ENCODE results near the gene CUEDC2.

The CUEDC2 gene

DNA sequence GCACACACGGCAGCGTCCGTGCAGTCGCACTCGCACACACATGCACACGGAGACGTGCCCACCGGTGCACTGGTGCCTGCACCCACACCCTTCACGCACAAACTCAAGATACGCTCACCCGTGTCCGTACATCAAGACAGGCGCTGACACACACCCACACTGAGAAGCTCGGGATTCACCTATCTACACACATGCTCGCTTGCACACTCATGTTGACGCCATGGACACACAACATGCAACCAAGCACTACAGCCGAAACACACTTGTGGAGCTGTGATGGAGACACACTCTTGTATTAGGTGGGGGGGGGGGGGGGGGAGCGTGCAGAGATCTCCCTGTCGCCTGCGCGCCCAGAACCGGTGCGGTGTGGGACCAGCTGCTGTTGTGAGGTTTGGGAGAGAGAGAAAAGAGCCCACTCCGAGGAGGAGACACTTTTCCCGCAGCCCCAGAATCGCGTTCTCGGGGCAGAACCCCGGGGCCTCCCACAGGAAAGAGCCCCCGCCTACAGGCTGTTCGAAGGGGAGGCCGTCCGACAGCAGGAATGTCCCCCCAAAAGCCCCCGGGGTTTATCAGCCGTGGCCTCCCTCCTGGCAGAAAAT is 37.5 kb downstream of the CUEDC2 start:
- peak; percentile 50 for DNase-seq

DNA sequence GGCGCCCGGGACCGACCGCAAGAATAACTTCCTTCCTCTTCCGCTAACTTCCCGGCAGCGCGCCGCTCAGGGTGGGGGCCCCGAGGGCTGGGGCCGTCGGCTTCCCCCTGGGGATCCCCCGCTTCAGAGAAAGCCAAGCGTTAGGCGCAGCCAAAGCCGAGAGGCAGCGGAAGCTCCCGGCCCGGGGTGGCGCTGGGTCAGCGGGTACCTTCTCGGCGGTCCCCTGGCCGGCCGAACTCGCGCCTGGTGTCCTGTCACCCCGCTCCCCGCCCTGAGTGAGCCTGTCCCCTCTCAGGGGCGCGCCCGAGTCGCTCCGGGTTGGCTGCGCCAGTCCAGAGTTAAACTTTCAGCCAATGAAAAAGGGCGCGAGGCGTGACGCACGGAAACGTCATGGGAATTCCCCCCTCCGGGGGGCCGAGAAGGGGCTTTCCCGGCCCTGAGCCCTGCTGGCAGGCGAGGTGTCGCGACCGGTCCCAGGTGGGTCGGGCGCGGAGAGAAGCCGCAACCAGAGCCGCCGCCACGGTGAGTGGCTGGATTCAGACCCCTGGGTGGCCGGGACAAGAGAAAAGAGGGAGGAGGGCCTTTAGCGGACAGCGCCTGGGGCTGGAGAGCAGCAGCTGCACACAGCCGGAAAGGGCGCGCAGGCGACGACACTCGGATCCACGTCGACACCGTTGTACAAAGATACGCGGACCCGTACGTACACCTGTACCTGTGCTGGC is 38.1 kb downstream of the CUEDC2 start:
- DNase-seq, result peak; percentile 85

DNA sequence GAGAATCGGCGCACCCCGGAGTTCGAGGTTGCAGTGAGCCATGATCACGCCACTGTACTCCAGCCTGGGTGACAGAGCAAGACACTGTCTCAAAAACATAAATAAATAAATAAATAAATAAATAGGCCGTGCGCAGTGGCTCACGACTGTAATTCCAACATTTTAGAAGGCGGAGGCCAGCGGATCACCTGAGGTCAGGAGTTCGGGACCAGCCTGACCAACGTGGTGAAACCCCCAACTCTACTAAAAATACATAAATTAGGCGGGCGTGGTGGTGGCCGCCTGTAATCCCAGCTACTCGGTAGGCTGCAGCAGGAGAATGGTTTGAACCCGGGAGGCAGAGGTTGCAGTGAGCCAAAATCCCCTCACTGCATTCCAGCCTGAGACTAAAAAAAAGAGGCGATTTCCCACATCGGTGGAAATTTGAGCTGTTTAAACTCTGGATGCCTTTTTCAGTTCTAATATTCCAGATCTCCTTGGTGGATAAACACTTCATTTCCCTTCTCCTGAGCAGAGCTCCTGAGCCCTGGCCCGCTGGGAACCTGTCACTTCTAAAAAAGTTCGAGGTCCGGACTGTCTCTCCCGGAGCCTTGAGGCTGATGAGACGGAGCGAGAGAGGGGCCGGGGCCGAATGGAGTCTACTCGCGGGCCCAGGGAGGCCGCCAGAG is 38.8 kb downstream of the CUEDC2 start:
- no peak for DNase-seq

DNA sequence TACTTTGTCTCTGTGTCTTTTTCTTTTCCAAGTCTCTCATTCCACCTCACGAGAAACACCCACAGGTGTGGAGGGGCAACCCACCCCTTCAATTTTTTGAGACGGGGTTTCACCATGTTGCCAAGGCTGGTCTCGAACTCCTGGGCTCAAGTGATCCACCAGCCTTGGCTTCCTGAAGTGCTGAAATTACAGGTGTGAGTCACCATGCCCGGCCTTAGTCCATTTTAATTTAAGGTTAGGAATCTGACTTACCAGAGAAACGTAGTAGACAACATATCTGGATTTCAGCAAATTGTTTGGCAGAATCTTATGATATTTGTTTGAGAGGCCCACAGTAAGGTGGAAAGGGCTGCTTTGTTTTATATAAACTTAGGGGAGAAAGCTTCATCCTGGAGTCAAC is 40.1 kb downstream of the CUEDC2 start:
- DNase-seq, result no peak

DNA sequence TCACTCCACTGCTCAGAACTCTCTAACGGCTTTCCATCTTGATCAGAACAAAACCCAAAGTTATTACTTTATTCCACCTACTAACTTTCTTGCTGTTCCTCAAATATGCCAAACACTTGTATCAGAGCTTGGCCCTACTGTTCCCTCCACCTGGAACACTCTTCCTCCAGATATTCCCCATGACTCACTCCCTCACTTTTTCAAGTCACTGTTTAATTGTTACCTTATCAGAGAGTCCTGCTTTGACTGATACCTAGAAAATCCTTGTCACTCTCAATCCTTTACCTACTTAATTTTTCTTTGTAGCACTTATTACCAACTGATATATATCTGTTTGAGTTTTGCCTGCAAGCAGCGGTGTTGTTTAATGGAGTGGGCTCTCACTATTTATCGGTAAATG is 42.5 kb downstream of the CUEDC2 start:
- DNase-seq, result no peak

DNA sequence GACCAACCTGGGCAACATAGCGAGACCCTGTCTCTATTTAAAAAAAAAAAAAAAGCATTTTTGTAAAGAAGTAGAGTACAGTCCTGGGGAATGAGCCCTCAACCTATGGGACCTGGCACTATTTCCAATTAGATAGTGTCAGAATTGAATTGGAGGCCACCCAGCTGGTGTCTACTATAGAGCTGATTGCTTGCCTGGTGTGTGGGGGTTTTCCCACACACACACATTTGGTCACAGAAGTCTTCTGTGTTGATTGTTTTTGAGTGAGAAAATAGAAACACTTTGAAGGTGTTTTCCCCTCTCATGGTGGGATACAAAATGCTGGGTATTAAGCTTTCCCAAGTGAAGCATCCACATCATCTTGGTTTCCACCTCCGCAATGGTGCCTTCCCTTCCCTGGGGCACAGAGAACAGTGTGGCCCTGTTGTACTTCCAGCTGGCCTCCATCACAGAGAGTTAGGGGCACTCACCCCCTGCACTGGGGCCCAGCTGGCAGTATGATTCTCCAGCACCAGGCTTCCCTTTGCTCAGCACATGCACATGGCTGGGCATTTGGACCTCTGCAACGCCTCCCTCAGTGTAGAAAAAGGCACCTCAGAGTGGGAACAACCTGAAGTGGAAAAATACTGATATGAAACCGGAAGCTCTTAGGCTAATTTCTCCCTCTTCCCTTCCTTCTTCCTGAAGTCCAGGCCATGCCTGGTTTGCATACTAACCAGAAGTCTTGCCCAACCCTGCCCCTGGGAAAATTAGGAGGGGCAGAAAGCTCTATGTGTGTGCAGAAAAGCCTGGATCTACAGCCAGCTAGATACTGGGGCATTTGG is 47.6 kb downstream of the CUEDC2 start:
- DNase-seq, result no peak

DNA sequence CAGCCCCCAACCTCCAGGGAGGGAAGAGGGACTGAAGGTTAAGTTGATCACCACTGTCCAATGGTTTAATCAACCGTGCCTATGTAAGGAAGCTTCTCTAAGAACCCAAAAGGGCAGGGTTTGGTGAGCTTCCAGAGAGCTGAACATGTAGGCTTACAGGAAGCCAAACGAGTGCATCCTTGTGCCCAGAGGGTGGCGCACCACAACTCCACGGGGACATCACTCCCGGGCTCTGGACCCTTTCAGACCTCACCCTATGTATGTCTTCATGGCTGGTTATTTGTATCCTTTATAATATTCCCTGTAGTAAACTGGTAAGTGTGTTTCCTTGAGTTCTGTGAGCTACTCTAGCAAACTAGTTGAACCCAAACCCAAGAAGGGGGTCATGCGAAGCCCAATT is 48.3 kb downstream of the CUEDC2 start:
- DNase-seq, result peak; percentile 4

DNA sequence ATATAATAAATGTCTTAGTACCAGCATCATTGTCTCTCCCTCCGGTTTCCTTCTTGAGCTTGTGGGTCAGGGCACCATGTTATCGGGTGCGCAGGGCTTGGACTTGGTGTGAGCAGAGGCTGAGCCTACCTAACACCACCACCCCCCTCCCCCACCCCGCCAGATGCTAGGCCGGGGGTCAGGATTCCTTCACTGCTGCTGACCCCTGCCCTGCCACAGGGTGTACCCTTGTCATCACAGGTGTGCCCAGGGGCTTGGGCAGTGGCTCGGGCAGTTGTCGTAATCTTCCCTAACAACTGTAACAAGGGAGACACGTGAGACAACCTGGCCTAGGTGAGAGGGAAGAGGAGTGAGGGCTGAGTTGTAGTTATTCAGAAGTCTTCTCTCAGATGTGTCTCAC is 49.5 kb downstream of the CUEDC2 start:
- no peak for DNase-seq

DNA sequence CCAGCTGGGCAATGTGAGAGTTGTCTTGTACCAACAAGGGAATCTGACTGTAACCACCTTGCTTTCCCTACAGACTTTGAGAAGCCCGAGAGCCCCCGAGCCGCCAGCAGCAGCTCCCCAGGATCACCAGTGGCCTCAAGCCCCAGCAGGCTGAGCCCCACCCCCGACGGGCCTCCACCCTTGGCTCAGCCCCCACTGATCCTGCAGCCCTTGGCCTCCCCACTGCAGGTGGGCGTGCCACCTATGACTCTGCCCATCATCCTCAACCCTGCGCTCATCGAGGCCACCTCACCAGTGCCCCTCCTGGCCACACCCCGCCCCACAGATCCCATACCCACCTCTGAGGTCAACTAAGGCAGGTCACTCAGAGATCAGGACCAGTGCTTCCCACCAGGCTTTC is 50.4 kb downstream of the CUEDC2 start:
- no peak for DNase-seq

DNA sequence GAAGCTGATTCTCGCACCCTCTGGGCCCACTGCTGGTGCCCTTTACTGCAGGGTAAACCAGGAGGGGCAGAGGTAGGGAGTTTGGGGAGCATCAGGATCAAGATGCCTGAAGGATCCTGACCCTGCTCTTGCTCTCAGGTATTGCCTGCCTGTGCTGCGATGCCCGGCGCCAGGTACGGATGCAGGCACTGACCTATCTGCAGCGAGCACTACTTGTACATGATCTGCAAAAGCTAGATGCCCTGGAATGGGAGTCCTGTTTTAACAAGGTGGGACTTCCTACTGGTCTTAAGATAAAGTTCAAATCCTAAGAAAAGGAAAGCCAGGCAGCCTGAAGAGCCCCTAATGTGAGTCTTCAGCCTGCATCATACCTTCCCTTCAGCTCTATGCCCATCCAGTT is 53.0 kb downstream of the CUEDC2 start:
- no peak for DNase-seq

DNA sequence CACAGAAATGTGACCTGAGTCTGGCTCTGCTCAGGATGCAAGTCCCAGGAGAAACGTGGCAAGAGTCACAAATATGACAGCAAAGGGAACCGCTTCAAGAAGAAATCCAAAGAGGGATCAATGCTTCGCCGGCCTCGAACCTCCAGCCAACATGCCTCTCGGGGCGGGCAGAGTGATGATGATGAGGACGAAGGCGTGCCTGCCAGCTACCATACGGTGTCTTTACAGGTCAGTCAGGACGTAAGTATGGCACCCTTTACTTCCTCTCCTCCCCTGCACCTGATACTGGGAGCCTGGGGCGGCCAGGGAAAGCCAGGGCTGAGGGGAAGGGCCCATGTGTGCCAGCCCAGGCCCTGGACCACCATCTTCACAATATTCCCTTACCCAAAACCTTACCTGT is 55.5 kb downstream of the CUEDC2 start:
- DNase-seq, result no peak

DNA sequence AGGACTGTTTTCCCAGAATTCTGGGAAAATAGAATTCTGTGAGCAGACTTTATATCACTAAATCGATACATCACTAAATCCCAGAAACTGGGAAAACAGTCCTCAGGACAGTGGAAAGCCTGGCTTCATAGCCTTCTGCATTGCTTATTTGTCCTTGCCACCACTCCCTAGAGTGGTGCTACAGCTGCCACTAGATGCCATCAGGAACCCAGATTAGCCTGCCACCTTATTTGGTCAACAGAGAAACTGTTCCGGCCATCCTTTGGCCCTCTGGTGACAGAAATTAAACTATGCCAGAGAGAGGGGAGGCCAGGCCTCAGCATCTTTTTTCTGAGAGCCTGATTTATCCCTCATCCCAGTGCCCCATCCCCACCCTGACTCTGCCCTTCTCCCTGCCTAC is 56.5 kb downstream of the CUEDC2 start:
- DNase-seq, result no peak

DNA sequence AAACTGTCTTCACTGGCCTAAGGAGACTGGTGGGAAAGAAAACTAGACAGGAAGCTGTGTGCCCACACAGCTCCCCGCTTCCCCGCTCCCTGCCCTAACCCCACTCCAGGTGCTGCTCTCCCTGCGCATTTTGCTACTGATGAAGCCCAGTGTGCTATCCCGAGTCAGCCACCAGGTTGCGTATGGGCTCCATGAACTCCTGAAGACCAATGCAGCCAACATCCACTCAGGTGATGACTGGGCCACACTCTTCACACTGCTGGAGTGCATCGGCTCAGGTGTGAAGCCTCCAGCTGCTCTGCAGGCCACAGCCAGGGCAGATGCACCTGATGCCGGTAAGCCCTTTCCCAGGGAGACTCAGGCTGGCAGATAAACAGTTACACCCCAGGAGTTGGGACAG is 57.1 kb downstream of the CUEDC2 start:
- DNase-seq, result no peak

All from NCI-H69 (cell line).